HG02840 (cell line): ENCODE data around the gene OAS3.
"Not testable (repeated sequence)": the region's sequence is repeated elsewhere in the genome, so short reads cannot be mapped to it uniquely, and the experiment has no call there.

Experiments
- ATAC-seq: cut with Tn5 transposase; IDR thresholded peaks from one replicate; pipeline ENCODE4 v1.9.1; 2021; ENCODE audit warnings: mild to moderate bottlenecking, moderate library complexity, moderate number of reproducible peaks; ENCODE audit not compliant: unreplicated experiment, low FRiP score

Gene OAS3

DNA sequence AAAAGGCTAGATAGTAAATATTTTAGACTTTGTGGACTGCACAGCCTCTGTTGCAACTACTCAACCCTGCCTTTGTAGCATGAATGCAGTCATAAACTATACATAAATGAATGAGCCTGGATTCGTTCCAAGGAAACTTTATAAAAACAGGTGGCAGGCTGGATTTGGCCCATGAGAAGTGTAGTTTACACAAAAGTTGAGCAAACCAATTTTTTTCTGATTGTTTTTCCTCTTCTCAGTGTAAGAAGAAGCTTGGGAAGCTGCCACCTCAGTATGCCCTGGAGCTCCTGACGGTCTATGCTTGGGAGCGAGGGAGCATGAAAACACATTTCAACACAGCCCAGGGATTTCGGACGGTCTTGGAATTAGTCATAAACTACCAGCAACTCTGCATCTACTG is 22.0 kb upstream of the OAS3 start:
- no peak for ATAC-seq

DNA sequence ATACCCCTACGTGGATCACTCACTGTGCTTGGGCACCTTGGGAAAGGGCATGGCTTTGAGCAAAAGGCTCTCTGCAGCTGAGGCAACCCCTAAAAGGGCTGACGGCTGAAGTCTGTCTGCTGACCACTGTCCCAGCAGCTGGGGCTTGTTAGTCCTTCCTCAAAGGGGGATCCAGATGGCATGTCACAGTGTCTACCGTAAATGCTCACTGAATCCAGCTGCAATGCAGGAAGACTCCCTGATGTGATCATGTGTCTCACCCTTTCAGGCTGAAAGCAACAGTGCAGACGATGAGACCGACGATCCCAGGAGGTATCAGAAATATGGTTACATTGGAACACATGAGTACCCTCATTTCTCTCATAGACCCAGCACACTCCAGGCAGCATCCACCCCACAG is 19.2 kb upstream of the OAS3 start:
- ATAC-seq, result no peak

DNA sequence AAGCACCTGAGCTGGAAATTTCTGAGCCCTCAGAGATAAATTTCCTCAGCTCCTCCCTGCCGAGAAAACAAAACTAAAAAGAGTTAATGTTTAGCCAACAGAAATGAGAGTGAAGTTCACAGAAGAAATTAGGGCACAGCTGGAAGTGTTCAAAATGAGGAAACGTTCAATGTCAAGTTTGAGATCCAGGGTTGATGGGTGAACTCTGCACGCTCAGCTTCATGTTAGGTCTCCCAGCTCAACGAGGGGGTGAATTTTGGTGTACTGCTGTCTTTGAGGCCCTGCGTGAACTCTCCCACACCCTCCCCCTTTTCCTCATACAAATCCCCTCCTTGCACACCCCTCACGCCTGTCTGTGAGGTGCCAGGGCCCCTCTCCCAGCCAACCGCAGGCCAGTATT is 13.3 kb upstream of the OAS3 start:
- no peak for ATAC-seq

DNA sequence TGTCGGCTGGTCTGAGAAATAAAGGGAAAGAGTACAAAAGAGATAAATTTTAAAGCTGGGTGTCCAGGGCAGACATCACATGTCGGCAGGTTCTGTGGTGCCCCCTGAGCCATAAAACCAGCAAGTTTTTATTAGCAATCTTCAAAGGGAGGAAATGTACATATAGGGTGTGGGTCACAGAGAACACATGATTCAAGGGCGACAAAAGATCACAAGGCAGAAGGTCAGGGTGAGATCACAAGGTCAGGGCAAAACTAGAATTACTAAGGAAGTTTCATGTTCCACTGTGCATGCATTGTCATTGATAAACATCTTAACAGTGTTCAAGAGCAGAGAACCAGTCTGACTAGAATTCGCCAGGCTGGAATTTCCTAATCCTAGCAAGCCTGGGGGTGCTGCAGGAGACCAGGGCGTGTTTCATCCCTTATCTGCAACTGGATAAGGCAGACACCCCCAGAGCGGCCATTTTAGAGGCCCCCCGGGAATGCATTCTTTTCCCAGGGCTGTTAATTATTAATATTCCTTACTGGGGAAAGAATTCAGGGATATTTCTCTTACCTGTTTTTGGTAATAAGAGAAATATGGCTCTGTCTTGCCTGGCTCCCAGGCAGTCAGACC is 11.7 kb upstream of the OAS3 start:
- ATAC-seq, result not testable (repeated sequence)

DNA sequence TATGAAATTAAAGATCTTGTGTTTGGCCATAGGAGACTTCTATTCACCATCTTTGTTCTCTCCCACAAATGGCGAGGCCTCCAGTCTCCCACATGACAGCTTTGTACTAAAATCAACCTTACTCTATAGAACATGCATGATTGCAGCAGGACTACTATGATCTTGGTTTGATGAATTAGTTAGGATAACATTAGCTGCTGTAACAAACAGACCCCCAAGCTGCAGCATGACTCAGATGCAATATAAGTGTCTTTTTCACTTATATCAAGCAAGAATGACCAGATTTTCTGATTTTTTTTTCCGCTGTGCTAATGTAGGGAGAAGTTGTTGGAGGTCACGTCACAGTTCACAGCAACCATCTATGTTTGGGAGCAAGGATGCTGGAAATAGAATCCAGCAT is 10.8 kb upstream of the OAS3 start:
- no peak for ATAC-seq

DNA sequence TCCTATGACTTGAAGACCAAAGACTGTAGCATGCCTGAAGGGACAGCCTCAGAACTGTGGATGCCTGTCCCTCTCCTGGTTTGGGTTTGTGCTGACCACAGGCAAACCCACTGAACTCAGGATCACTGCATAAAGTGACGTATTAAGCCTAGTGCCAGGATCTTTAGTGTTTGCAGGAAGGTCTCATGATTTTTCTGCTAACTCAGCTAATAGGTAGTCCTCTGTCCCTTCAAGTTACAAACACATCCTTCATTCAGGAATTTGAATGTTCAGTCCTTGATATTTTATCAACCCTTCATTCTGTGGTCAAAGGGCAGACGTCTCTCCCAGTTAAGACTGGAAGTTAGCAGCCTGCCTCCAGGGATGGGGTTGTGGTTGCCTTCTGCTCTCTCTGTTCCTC is 10.3 kb upstream of the OAS3 start:
- ATAC-seq, result no peak

DNA sequence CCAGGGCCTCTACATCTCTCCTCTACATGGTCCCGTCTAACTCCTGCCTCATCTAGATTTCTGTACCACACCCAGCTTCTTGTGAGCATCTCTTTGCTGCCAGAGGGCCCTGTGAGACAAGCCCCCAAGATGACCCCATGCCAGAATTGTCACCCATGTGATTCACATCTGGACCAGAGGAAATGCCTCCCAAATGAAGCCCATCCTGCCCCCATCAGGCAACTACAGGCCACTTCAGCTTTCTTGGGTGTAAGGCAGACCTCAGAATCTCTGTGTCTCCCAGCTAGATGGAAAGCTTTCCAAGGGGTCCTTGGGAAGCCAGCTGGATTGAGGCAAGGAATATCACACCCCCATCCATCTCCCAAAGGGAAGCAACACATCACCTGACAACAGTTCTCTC is 9.3 kb upstream of the OAS3 start:
- no peak for ATAC-seq

DNA sequence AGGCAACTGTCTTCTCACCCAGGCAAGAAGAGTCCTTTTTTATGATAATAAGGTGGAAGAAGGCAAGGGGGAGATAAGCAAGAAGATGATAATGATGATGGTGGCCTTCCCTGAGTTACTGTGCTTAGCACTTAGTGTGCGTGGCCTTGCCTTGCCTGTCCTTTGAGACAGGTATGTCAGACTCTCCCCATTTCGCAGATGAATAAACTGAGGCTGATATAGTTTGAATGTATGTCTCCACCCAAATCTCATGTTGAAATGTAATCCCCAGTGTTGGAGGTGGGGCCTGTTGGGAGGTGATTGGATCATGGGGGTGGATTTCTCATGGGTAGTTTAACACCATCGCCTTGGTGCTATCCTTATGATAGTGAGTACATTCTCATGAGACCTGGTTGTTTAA is 8.6 kb upstream of the OAS3 start:
- ATAC-seq, result no peak

DNA sequence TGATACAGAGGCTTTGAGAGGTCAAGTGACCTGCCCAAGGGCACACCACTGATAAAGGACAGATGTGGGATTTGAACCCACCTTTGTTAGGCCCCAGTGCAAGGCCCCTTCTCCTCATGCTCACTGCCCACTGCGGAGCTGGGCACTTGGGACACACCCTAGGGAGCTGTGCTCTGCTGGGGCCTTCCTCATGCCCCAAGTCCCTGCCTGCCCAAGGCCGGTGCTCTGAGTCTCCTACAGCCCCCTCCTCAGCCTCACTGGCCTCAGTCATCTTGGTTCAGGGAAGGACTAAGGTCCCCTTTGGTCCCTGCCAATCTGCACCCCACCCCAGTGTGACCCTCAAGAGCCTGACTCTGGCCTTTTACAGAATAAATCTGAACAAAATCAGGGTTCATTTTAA is 7.9 kb upstream of the OAS3 start:
- ATAC-seq, result no peak

DNA sequence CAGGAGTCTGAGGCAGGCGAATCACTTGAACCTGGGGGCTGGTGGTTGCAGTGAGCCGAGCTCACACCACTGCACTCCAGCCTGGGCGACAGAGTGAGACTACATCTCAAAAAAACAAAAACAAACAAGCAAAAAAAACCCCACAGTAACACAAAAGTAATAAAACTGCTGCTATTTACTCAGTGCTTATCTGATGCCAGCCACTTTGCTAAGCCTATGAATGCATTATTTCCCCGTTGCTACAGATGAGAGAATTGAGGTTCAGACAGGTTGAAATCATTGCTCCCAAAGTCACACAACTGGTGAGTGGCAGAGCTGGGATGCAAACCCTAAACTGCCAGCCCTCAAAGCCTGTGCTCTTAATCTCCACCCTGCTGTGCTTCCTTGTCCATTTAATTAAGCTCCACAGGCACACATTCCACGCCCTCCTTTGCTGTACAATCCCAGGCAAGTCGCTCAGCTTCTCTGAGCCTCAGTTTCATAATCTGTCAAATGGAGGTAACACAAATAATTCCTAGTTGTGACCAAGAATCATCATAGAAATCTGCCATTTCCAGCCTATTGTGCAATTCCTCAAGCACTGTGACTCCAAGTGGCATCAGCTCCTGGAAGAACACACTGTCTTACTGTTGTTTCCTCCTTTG is 5.7 kb upstream of the OAS3 start:
- ATAC-seq, result no peak

DNA sequence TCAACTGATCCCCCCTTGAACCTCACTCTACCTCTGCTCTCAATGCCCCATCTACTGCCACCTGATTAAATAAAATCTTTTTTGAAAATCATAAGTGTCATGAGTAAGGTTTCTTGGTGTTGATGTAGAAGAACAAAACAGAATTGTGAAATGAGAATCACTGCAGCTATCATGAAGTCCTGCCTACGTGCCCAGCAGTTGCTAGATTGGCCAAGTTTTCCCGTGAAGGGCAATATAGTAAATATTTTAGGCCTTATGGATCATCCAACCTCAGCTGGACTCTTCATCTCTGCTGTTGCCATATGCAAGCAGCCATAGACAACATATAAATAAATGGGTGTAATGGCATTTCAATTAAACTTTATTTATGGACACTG is 5.2 kb upstream of the OAS3 start:
- no peak for ATAC-seq

DNA sequence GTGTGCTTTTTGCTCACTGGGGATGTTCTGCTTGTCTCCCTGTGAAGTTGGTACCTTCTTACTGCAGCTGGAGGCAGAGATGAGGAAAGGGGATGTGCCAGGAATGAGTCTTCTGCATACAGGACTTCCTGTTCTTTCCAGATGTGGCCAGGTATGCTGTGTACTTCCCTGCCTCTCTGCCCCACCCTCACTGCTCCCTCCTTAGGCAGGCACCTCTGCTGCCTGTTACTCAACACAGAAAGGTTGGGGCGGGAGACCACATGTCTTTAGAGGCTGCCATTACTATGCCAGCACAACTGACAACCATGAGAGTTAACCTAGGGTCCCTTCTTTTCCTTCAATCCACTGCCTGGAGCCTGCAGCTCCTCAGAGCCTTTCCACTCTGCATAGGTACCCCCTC is 2.0 kb upstream of the OAS3 start:
- no peak for ATAC-seq

DNA sequence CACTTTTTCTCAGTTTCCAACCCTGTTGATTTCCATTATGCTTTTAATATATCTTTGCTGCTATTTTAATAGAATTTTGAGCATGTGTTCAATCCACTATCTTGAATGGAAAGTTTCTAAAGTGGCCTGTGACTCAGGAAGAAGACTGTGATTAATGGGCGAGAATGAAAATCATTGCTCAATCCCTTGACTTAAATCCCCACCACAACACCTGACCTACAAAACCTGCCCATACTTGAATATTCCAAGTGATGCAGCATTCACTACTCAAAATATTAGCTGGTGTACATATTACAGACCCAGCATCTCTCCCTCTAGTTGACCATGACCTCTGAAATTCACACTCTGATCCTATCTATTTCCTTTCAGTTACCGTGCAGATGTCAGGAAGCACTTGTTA is 1.3 kb upstream of the OAS3 start:
- ATAC-seq, result no peak

DNA sequence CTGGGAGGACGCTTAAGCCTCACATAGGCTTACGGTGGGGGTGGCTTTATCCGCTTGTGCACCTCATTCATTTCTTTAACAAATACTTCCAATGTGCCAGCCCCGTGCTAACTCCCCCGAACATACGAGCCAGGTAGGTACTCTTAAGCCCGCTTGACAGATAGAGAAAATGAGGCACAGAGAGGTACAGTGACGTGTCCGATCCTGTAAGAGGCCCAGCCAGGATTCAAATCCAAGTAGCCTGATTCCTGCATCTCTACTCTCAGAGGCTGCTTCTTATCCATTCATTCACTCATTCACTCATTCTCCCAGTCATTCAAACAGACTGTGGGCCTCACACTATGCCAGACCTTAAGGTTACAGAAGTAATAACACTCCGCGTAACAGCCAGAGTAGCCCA is 477 bp downstream of the OAS3 start:
- no peak for ATAC-seq

DNA sequence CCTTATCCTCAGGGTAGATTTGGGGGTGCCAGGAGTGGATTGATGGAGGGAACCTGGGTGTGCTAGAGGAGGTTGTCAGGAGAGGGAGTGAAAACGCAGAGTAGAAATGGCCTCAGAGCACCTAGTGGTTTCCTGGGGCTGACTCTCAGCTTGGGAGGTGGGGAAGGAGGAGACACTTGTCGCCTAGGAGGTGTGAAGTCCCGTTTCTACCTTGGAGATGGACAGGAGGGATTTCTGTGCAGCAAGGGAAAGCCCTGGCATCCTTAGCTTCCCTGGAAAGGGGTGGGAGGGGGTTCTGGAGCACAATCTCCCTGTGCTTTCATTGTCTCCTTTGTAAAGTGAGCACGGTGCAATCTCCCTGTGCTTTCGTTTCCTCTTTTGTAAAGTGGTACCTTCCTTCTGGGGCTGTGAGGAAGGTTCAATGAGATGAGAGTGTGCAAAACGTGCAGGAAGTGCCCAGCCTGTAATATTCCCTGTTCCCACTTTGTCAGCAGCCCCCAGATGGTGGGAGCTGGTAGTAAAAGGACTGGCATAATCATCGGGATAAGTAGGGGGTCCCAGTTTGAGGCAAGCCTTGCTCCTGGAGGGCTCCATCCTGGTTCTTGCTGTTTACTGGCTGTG is 1.6 kb downstream of the OAS3 start:
- ATAC-seq, result peak; percentile 55

DNA sequence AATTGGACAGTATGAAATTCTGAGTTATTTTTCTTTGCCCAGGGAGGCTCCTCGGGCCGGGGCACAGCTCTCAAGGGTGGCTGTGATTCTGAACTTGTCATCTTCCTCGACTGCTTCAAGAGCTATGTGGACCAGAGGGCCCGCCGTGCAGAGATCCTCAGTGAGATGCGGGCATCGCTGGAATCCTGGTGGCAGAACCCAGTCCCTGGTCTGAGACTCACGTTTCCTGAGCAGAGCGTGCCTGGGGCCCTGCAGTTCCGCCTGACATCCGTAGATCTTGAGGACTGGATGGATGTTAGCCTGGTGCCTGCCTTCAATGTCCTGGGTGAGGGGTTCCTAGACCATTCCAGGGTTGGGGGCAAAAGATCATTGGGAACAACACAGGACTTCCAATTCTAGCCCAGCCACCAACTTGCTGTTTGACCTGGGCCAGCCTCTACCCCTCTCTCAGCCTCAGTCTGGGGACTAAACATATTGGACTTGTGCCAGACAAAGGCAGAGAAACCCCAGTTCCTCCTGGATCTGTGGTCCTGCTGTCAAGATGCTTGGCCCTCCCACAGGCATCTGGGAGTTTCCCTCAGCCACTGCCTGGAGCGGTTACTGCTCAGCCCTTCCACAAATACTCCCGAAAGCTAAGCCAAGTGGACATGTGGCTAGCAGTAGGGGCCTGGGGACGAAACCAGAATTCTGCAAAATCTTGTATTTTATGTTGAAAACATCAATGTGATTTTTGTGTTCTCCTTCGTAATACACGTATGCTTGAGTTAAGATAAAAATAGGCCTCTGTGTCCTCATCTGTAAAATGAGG is 3.5 kb downstream of the OAS3 start:
- no peak for ATAC-seq

DNA sequence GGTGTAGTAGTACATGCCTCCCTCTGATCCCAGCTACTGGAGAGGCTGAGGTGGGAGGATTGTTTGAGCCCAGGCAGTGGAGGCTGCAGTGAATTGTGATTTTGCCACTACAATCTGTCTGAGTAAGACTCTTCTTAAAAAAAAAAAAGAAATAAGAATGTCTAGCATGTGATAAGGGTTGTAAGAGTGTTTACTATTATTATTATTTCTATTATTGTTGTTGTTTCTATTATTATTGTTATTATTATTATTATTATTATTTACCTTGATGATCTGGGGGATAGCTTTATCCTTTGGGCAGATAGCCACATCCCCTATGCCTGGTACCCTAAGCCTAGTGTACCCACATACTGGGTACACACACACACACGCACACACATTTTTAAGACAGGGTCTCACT is 4.3 kb downstream of the OAS3 start:
- no peak for ATAC-seq

DNA sequence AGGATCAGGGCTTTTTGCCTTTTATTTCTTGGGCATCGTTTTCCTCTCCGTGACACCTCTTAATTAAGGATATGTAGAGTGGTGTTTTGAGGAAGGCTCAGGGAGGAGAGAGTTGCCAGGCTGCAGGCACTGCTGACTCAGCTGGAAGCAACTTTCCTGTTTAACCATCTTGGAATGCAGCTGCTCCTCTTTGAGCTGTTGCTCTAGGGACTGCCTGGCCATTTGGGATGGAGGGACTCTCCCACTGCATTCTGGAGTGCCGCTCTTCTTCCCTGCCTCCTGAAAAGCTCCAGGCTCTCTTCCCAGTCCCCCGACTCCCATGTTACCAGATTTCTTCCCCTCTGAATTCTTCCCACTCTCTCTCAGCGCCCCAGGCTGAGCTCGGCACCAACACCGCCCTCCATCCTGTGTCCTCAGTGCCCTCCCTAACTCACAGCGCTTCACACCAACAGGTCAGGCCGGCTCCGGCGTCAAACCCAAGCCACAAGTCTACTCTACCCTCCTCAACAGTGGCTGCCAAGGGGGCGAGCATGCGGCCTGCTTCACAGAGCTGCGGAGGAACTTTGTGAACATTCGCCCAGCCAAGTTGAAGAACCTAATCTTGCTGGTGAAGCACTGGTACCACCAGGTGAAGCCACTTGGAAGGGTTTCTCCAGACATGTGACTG is 5.9 kb downstream of the OAS3 start:
- no peak for ATAC-seq

DNA sequence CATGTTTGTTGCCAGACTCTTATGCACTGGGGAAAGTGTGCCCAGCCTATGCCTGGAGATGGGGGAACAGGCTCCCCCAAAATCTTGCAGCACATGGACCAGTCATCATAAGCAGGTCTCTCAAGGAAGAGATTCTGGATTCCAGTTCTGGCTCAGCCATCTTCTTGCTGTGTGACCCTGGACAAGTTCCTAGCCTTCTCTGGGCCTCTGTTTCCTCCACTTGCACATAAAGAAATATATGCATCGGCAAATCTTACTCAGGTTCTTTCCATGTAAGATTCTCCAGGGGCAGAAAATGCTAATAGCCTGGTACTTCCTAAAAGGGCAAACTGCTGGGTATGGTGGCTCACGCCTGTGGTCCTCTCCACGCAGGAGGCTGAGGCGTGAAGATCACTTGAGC is 7.2 kb downstream of the OAS3 start:
- no peak for ATAC-seq

DNA sequence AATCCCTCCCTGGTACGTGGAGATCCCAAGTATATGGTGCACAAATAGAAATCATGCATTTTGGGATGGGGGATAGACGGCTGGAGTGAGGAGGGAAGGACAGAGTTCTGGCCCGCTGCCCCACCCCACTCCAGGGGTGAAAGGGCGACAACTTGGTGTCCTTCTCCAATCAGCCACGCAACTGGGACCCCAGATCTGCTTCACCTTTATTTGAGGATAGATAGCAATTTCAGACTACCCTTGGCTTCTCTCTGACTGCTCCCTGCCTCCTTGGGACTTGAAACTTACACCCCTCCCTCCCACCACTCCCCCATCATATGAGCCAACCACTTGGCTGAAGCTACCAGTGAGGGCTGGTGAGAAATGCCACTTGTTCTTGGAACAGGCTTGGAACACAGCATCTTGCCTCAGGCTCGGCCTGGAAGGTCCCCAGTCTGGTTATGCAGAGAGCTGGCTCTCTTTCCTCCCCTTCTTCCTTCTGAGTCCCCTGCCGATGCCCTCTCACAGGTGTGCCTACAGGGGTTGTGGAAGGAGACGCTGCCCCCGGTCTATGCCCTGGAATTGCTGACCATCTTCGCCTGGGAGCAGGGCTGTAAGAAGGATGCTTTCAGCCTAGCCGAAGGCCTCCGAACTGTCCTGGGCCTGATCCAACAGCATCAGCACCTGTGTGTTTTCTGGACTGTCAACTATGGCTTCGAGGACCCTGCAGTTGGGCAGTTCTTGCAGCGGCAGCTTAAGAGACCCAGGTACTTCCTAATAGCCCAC is 8.1 kb downstream of the OAS3 start:
- no peak for ATAC-seq
